HG02981 (cell line): ENCODE measurements around the gene ZNF598.

Experiments used
- ATAC-seq: cut with Tn5 transposase; IDR thresholded peaks from one replicate; pipeline ENCODE4 v1.9.1; 2021; ENCODE audit warnings: mild to moderate bottlenecking, moderate library complexity; ENCODE audit not compliant: unreplicated experiment

Gene ZNF598

DNA sequence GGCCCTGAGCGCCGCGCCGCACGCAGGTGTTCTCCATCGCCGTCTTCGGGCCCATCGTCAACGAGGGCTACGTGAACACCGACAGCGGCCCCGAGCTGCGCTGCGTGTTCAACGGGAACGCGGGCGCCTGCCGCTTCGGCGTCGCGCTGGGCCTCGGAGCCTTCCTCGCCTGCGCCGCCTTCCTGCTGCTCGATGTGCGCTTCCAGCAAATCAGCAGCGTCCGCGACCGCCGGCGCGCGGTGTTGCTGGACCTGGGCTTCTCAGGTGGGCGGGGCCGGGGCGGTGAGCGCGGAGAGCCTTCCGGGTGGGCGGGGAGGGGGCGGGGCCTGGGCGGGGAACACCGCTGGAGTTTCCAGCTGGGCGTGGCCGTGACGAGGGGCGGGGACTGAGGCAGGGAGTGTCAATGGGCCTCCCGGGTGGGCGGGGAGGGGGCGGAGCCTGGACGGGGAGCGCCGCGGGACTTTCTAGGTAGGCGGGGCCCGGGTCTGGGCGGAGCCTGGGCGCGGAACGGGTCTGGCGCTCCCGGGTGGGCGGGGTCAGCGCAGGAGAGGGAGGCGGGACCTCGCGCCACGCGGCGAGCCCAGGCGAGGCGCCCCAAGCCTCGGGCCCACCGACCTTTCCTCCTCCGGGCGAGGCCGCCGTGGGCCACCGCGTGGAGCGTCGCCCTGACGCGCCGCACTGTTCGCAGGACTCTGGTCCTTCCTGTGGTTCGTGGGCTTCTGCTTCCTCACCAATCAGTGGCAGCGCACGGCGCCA lies 17.5 kb downstream of the ZNF598 start:
- peak; percentile 43 for ATAC-seq

DNA sequence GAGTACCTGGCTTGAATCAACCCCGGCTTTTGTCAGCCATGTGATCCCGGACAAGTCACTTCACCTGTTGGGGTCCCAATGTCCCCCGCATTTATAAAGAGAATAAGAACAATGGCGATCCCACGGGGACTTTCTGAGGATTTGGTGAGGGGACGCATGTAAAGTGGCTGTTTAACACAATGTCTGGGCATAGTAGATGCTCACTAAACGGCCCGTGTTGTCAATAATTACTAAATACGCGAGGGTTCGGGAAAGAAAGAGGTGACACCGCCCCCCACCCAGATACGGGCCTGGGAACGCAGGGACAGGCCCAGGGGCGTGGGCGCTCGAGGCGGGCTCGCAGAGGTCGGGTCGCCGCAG lies 18.1 kb downstream of the ZNF598 start:
- no peak for ATAC-seq

DNA sequence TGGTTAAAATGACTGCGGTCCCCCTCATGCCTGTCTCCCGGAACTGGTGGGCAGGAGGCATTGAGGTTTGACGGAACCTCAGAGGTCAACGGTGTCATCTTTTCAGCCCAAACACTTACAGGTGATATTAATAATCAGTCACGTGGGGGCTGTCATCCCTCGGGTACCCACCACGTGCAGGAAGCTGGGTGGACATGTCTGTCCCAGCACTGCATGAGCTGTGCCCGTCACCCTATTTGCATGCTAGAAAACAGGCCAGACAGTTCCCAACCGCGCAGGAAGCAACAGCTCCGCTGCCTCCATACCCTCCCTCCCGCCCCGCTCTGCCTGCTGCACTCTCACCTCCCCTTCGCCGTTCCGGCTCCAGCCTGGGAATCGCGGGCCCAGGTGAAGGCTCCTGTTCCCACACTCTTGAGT lies 18.5 kb downstream of the ZNF598 start:
- peak; percentile 31 for ATAC-seq

DNA sequence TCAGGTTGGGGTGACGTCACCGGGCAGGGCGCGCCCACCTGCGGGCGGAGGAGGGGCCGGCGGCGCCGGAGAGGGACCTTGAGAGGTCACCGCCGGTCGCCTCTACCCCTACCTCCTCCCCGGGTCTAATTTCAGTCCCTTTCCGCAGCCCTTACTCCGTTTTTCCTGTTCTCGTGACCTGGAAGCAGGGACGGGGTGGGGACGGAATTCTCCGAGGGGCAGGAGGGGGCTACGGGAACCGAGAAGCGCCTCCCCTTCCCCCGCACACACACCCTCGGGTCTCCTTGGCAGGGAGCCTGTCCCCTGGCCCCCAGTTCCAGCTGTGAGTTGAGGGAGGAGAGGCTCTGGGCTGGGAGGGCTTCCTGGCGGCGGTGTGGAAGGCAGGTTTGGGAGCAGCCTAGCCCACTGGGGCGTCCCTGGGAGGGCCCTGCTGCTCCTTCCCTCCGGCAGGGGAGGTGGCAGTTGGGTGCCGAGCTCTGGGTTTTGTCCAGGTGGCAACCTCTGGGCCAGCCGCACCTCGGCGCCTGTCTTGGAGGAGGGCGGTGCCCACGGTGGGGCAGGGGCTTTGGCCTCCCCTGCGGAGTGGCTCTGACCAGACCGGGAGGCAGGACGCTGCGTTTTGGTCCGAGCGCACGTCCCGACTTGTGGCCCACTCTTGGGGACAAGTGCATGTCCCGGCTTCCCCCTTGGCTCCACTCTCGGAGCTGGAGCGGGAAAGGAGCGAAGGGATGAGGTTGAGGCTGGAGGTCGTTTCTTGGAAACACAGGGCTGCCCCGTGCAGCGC lies 19.1 kb downstream of the ZNF598 start:
- no peak for ATAC-seq

DNA sequence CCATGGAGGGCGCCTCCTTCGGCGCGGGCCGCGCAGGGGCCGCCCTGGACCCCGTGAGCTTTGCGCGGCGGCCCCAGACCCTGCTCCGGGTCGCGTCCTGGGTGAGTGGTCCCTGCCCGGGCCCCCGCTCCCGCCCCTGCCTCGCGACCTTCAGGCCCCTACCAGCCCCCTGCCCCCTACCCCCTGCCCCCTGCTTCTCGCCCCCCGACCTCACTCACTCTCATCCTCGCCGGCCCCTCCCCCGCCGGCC lies 19.6 kb downstream of the ZNF598 start:
- ATAC-seq = no peak

DNA sequence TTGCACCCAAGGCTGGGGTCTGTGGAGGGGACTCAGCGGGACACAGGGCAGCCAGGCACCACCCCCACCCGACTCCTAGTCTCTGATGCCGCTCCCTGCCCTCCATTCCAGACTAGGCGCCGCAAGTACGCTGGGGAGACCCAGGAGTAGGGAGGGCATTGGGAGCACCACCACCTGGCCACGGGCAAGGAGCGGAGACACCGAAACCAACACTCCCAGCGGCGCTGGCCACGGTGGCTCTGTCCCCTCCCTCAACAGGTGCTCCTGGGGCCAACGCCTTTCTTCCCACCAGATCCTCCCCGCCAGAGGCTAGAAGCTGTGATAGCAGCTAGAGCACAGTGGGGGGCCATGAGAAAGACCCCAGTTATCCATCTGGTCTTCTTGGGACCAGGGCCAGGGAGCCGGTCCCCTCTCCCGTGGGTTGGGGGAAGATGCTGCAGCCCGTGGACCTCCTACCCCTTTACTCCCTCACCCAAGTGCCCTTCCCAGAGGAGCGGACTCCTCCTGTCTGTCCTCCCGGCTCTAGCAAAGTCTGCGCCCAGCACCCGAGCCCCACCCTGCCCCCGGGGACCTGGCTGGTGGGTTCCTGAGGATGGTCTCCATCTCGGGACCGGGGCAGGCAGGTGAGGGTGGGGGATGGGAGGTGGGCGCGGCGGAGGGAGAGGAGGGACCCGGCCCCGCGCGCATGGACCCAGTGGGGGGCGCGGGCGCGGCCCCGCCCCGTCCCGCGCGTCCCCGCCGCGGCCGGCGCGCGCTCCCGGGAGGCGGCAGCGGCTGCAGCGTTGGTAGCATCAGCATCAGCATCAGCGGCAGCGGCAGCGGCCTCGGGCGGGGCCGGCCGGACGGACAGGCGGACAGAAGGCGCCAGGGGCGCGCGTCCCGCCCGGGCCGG lies 20.2 kb downstream of the ZNF598 start, which contains the start of gene SYNGR3:
TSS of gene SYNGR3 (plus strand) at position 762 of the 892 bp plus-strand sequence. CDS start 133 bp downstream, outside the sequence.
- no peak for ATAC-seq

DNA sequence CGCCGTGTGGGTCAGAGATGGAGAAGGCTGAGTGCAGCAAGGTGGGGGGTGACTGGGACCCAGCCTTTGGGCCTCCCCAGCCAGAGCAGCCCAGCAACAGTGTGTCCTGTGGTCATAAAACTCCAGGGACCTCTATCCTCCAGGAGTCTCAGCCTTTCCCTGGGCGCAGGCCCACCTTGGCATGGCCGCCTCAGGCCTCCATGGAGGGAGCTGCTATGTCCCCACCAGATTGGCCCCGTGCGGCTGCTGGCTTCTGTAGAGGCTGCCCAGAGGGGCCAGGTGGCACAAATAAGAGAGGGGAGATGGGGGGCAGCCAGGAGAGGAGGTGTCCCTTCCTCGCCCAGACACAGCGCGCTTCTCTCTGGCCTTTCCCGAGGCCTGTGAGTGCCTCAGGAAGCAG lies 22.4 kb downstream of the ZNF598 start:
- ATAC-seq = no peak

DNA sequence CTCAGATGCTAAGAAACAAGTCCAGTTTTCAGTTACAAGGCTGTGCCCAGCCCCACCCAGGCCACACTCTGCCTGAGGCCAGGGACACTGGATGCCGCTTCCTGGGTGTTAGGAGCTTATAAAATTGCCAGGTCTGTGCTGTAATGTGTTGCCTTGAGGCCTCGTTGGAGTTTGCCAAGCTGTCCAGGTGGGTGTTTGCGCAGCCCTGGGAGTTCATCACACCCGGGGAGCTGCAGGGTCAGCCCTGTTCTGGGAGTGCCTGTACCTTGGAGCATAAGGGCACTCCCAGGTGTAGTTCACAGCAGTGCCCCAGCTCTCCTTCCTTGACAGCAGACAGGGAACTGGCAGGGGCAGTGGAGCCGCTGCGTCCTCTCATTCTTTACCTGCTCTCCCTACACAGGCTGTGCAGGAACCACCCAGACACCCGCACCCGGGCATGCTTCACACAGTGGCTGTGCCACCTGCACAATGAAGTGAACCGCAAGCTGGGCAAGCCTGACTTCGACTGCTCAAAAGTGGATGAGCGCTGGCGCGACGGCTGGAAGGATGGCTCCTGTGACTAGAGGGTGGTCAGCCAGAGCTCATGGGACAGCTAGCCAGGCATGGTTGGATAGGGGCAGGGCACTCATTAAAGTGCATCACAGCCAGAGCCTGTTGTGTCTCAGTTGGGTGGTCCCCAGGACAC lies 24.0 kb downstream of the ZNF598 start:
- no peak for ATAC-seq

DNA sequence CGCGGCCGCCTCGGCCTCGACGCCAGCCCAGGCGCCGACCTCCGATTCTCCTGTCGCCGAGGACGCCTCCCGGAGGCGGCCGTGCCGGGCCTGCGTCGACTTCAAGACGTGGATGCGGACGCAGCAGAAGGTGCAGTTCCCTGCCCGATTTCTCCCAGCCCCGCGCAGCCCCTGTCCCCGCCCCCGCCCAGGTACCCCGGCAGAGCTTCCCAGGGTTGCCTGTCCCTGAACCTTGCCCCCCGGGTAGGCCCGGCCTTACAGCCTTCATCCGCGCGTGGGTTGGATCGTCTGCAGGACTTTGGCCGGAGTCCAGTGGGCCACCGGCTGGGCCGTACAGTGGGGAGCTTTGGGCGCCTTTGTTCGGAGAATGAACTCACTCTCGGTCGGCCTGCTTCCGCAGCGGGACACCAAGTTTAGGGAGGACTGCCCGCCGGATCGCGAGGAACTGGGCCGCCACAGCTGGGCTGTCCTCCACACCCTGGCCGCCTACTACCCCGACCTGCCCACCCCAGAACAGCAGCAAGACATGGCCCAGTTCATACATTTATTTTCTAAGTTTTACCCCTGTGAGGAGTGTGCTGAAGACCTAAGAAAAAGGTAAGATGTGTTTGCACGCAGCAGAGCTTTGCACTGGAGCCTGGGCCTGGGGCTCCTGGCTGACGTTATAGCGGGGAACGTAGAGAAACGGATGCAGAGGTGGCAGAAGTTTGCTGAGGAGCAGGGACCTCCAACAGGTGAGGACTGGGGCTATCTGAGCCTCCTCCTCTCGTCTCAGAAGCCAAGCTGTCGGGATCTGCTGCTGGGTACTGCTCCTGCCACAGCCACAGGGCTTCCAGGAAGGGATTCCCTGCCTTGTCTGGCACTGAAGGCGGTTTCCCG lies 25.0 kb downstream of the ZNF598 start:
- ATAC-seq = peak; percentile 14

DNA sequence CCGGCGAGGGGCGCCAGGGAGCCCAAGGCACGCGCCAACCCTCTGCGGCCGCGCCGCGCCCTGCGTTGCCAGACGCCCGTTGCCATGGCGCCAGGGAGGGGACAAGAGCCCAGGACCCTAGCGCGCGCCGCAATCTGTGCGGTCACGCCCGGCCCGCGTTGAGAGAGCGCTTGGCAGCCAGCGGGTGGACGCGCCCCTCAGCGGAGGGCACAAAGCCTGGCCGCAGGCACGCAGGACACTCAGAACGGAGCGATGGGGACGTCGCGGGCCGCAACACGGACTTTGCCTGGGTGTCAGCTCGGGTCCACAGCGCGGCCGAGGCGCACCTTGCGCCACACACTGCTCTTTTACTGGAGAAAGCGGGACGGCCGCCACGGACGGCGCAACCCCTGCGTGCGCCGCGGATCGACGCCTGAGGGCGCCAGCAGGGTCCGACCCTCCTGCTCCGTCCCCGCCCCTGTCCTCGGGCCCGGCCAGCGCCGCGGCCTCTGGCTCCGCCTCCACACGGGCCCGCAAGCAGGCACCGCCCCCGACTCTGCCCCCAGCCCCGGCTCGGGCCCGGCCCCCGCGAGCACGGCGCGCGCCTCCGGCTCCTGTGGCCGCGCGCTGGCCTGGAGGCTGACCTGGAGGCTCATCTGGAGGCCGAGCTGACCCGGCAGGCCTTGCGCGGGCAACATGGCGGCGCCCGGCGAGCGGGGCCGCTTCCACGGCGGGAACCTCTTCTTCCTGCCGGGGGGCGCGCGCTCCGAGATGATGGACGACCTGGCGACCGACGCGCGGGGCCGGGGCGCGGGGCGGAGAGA lies 25.9 kb downstream of the ZNF598 start, which contains the start of gene GFER:
TSS of gene GFER (plus strand) at position 650 of the 803 bp plus-strand sequence. CDS start at position 676, 26 bp downstream.
- ATAC-seq = peak; percentile 65

DNA sequence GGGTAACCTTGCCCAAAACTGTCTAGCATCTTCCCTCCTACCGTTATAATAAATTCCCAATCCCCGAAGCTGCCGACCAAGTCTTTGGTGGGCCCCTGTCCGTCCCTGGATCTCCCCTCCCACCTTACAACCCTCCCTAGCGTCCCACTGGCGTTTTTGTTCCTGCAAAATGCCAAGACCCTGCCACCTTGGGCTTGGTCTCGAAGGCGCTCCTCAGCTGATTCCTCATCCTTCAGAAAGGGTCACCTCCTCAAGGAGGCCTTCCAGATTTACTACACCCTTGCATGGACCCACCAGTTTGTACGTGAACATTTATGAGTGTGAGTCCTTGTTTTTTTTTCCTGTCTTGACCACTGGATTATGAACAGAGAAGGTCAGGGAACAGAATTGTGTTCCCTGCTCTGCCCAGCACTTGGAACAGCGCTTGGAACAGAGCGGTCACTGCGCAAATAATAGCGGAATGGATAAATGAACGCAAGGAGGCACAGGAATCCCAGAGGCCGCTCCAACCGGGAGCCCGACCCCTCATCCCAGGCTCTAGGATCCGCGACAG lies 26.6 kb downstream of the ZNF598 start:
- no peak for ATAC-seq

DNA sequence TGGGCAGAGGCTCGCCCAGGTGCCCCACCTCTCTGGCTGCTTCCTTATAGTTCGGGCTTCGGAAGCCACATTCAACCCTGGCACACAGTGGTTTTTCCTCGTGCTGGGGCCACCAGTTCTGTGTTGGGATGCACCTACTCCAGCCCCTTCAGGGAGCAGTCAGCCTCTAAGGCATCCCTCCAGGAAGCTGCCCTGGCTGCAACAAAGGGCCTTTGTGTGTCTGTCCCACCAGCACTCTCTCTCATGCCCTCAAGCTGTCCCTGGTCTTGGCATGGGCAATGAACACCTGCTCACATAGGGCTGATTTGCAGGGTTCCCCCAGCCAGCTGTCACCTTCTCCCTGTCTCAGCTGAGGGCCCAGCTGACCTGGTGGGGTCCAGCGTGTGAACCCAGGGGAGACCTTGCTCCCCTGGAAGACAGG lies 27.6 kb downstream of the ZNF598 start:
- no peak for ATAC-seq

DNA sequence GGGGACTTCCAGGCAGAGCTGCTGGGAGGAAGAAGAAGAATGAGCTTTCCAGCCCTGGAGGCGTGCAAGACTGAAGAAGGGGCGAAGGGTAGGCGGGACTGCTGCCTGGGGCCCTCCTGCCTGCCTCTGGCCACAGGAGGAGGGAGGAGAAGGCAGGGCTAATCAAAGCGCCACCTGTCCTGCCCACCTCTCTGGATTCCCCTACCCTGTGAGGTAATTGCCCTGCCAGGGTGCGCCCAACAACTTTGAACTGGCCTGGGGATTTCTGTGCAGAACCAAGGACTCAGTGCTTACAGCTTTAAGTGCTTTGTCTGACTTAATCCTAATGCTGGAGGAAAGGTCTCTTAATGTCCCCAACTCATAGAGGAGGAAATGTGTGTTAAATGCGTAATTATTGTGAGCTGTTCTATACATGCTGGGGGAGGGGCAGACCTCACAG lies 28.2 kb downstream of the ZNF598 start, which contains the start of gene NOXO1:
TSS of gene NOXO1 (minus strand) at position 72 of the 439 bp plus-strand sequence. CDS start 290 bp downstream, outside the sequence.
- no peak for ATAC-seq

DNA sequence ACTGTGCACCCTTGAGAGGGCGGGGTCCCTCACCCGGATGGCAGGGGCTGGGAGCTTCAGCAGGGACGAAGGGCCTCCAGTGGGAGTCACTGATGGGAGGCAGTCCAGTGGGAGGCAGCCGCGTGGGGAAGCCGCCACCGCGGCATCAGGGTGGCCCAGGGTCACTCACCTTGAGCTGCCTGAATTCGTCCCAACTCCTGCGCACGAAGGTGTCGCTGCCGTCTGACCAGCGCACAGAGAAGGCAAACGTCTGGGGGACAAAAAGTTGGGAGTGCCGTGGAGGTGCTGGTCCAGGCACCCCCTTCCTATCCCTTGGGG lies 28.9 kb downstream of the ZNF598 start:
- ATAC-seq = no peak

DNA sequence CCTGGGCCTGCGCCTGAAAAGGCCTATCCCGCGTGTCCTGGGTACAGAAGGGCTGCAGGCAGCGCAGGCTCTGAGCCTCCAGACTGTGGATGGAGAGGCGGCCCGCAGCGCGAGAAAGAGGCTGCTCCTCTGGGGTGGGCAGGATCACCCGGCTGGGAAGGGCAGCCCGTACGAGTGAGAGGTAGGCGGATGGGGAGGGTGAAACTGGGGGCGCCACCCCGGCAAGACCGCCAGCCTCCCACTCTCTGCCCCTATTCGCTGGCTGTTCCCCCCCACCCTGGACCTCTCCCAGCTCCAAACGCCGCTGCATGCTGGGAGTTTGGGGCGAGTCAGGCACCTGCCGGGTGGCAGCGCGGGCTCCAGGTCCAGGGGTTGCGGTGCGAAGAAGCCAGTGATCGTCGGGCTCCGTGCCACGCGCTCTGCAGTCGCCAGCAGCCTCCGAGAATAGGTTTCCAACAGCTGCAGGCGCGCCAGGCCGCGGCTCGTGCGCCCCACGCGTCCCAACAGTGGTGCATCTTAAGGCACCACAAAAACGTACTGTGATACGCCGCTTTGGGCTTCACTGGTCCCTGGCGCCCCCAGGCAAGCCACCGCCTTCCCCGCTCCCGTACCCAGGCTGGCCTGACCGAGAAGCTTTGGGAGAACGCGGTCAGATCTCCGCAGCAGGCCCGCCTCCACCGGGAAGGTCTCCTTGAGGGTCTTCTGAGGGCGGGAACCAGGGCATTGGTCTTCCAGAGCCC lies 29.4 kb downstream of the ZNF598 start:
- ATAC-seq = no peak

DNA sequence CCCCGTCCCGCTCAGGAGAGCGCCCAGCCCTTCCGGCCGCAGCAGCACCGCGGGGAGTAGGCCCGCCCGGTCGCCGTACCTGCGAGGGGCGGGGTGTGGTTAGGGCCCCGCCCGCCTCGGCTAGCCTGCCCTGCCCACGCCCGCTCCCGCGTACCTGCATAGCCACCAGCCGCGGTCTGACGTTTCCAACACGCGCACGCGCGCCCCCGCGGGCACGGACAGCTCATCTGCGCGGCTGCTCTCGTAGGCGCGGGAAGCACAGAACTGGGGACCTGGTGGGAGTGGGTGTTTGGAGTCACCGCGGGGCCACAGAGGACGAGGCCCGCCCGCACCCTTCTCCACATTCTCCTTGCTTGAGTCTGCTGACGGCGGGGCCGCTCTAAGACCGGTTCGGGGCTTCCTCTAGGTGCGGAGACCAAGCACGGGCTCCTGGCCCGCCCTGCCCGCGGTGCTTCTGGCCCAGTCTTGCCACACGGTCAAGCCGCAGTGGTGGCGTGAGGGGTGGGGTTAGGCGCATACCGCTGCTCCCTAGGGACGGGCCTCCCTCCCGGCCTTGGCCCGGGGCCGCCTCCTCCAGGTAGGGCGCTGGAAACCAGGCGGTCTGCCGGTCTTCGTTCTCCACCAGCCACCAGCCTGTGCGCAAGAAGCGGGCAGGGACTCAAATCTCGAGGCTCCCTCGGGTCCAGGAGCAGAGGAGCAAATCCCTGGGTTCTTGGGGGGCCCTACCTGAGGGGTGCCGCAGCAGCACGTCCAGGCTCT lies 30.2 kb downstream of the ZNF598 start:
- no peak for ATAC-seq

DNA sequence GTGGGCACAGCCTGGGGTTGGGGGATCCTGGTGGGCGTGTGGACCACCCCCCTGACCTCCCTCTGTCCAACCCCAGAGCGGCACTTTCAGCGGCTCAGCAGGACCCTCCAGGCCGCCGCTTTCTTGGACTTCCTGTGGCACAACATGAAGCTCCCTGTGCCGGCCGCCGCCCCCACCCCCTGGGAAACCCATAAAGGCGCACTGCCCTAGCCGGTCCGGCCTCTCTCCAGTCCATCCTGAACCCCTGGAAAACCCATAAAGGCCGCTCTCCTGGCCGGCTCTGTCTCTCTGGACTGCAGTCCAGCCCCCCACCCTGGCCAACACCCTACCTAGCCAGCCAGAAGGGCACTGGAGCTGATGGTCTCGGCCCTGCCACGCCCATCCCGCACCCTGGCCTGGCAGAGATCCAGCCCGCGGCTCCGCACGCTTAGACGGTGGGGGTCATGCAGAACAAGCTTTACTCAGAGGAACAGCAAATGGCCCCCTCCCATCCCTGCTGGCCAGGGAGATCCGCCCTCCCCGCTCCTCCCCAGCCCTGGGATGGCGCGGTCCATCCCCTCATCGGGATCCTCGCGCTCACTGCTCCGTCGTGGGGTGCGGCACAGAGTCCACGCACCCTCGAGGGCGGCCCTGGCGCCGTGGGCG lies 31.0 kb downstream of the ZNF598 start:
- no peak for ATAC-seq
